Measurements from ENCODE around the gene RTL5. TPM values are rescaled to one million over a fixed set of nuclear protein-coding genes. Genes with fewer than 3 reads are reported as not detected.
"Not testable (repeated sequence)": the region's sequence is repeated elsewhere in the genome, so short reads cannot be mapped to it uniquely, and the experiment has no call there.

RTL5 gene
- total RNA-seq (2014; rRNA removed; shearing (Covaris generic)), result not detected in 2 replicates
- 0.10 TPM in 1 of 2 replicates, not detected in the other for polyA plus RNA-seq (2015; cell fraction: cytosol; rRNA removed)
- polyA plus RNA-seq (2015; cell fraction: nucleus; rRNA removed), result 0.05 and 0.24 TPM in 2 replicates

DNA sequence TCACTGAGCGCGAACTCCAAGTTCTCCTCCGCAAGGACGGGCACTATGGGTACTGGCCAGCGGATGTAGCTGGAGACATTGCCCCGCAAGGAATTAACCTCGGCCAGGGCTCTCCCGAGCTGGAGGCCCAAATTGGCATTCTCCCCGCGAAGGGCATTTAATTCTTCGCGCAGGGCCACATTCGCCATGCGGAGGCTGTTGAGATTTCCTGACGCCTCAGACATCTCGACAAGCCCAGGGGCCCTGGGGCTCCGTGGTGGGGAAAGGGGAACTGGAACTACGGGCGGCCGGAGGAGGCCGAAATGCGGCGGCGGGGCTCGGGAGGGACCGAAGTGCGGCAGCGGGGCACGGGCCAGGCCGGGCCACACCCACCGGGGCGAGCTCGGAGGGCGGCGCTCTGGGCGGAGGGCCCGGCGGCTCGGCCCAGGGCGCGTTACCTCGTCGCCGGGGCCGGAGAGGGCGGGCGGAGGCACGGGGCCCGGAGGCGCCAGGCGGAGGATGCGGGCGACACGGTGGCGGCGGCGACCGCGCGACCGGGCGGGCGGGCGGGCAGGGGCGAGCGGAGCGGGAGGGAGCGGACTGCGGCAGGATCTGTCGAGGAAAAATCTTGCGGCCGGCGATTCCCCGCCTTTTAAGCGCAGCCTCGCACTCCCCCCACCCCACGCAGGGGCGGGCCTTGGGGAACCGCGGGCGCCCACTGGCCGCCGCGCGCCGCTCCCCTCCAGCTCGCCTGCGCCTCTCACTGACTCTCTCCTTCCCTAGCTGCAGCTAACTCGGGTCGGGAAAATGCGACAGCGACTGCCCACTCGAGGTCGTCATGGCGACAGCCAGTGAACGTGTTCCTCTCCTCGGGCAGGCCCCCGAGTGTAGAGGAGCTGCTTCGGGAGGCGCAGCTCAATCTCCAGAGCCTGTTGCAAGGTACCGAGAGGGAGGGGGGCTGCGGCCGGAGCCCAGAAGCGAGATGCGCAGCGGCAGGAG, at the start of gene RTL5:
TSS of gene RTL5 (minus strand) at position 599 of the 978 bp plus-strand sequence.
- no peak for DNase-seq (ENCODE audit: low read depth)

DNA sequence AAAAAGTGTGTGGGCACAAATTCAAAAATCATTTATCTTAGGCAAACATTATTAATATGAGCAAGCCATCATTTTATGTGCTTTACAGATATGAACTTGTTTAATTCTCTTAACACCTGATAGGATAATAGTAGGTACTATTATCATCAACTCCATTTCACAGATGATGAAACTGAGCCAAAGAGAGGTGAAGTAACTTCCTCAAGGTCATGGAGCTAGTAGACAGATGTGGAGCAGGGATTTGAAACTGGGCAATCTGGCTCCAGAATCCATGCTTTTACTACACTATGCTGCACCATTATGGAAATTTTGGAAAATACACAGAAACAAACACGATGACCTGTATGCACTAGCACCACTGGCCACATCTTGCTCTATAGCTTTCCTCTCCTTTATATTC, 48.8 kb upstream of the RTL5 start:
- DNase-seq (ENCODE audit: low read depth), result no peak

DNA sequence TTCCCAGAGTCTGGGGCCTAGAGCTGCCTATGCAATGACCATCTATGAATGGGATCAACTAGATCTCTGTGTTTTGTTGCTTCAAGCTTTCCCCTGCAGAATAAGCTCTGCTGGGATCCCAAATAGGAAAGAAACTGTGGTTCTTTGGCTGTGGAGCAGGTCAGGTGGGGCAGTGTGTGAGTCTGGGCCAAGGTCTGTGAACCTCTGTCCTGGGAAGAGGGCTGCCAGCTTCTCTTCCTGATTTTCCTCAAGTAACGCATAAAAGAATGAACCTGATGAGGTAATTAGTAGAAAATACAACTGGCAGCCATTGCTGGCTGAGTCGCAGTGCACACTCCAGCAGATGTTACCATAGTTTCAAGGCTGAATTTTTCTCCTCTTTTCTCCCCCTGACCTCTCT, 45.3 kb upstream of the RTL5 start:
- DNase-seq (ENCODE audit: low read depth), result no peak

DNA sequence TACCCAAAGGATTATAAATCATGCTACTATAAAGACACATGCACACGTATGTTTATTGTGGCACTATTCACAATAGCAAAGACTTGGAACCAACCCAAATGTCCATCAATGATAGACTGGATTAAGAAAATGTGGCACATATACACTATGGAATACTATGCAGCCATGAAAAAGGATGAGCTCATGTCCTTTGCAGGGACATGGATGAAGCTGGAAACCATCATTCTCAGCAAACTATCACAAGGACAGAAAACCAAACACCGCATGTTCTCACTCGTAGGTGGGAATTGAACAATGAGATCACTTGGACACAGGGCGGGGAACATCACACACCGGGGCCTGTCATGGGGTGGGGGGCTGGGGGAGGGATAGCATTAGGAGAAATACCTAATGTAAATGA, 44.6 kb upstream of the RTL5 start:
- not testable (repeated sequence) for DNase-seq (ENCODE audit: low read depth)

DNA sequence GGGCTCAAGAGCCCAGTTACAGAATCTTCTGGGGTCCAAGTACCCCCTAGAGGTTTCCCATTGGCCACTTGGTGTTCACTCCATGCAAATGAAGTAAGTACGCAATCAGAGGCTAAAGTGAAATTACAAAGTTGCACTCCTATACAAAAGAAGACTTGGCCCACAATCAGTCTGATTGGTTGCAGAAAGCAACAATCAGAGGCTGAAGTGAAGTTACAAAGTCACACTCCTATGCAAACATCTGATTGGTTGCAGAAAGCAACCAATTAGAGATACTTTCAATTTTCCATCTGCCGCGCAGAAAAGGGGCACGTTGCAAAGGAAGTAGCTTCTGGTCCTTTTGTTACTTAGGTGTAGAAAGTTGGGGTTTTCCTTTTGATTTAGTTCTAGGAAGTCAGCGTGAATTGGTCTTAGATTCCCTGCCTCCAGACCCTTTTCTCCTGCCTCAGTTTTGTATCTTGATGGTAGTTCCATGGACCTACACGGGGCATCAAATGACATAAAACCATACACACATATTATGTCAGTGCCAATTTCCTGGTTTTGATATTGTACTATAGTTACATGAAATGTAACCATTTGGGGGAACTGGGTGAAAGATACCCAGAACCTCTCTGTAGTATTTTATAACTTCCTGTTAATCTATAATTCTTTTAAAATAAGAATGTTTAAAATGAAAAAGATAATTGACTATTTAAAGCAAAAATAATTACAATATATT, 37.5 kb upstream of the RTL5 start:
- no peak for DNase-seq (ENCODE audit: low read depth)

DNA sequence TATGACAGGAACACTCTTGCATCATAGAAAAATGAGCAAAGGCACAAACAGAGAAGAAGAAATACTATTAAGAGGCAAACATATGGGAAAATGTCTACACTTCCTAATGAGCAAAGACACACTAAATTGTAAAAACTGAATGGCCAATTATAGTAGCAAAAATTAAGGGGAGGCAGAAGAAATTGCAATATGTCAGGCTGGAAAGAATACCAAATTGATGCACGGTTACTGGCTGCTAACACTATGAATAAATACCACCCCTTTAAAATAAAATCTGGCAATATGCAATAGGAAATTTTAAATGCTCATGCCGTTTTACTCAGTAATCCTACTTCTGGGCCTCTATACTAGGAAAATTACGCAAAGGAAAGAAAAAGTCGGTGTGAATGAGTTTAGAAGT, 33.8 kb upstream of the RTL5 start:
- no peak for DNase-seq (ENCODE audit: low read depth)

DNA sequence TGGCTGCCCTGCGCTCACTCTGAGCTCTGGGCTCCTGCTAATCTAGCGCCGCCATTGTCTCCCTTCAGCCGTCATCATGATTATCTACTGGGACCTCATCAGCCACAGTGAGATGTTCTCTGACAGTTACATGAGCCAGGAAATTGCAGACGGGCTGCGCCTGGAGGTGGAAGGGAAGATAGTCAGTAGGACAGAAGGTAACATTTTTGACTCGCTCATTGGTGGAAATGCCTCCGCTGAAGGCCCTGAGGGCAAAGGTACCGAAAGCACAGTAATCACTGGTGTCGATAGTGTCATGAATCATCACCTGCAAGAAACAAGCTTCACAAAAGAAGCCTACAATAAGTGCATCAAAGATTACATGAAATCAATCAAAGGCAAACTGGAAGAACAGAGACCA, 28.1 kb upstream of the RTL5 start:
- DNase-seq (ENCODE audit: low read depth), result no peak

DNA sequence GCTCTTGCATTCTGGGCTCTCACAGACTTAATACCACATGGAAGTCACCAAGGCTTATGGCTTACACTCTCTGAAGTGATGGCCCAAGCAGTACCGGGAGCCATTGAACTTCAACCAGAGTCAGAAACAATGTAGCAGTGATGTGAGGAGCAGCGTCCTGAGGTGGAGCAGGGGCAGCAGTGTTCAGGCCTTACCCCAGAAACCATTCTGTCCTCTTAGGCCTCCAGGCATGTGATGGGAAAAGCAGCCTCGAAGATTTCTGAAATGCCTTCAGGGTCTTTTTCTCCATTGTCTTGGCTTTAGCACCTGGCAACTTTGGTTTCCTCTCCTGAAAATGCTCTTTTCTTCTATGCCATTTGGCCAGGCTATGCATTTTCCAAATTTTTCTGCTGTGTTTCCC, 27.1 kb upstream of the RTL5 start:
- DNase-seq (ENCODE audit: low read depth), result no peak

DNA sequence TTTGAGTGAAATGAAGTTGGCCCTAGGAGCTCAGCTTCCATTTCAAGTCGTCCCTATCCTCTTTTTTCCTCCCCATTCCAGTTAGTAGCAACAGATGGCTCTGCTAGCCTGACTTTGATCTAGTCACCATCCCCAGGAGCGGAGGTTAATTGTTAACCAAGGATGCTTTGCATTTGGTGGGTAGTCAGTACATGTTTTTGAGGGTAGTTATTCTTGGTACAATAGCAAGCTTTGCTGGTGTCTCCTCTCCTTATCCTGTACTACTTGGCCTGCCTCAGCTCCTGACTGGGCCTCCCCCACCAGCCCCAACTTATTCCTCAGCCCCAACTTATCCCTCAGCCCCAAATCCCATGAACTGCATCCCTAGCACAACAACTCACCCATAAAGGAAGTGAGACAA, 14.8 kb upstream of the RTL5 start:
- no peak for DNase-seq (ENCODE audit: low read depth)

DNA sequence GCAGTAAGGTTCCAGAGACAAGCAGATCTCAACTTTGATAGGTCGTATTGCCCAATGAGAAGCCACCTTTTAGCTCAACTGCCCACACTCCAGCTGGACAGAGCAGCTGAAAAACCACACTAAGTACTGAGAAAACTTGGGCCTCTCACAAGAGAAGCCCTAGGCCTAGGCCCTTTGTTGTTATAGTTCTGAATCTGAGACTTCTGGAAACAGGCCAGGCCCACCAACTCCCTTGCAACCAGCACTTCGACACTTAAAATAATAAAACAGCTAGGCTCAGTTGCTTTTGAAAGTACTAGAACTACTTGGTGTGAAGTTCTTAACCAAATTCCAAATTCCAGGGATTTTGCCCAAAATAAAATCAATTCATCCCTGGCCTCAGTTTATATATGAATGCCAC, 13.5 kb upstream of the RTL5 start:
- DNase-seq (ENCODE audit: low read depth), result no peak

DNA sequence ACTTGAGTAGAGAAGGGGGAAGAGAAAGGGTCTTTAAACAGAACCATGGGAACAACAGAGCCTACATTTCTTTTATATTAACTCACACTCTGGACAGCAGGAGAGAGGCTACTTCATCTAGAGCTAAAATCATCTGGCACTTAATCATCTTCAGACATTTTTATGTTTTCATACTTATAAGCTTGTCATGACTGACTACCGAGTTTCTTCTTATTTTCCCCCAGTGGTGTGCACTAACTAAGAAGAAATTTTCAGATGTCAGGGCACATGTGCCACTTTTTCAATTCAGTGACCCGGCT, 11.8 kb upstream of the RTL5 start:
- DNase-seq (ENCODE audit: low read depth), result no peak

DNA sequence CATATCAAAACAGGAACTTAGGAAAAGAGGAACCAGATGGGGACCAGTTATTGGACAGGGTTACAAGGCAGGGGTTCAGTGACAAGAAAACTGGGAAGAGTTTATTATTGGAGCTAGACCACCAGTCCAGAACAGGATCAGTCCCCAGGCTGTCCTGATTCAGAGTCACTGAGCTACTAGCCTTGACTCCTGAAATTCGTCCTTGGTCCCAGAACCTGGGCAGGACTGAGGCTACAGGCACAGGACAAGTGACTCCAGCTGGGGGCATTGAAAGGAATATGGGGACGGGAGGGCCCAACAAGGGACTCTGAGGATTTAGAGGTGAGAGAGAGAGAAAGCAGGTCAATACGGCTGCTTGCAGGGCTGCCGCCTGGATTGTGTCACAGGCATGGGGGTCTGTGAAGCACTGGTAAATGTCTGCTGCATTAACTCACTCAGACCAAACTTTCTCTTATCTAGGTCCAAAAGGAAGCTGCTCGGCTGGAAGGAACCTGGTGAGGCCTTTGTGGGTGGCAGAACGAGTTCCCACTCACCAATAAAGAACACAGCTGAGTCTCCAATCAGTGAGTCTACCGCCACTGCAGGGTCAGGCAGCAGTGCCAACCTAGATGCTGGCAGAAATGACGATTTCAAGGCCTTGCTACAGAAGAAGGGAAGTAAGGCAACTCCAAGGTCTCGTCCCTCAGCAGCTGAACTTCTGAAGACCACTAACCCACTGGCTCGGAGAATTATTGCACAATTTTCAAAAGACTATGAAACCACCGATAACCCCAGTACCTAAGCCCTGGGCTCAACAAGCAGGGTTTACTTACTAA, 11.3 kb upstream of the RTL5 start:
- no peak for DNase-seq (ENCODE audit: low read depth)

DNA sequence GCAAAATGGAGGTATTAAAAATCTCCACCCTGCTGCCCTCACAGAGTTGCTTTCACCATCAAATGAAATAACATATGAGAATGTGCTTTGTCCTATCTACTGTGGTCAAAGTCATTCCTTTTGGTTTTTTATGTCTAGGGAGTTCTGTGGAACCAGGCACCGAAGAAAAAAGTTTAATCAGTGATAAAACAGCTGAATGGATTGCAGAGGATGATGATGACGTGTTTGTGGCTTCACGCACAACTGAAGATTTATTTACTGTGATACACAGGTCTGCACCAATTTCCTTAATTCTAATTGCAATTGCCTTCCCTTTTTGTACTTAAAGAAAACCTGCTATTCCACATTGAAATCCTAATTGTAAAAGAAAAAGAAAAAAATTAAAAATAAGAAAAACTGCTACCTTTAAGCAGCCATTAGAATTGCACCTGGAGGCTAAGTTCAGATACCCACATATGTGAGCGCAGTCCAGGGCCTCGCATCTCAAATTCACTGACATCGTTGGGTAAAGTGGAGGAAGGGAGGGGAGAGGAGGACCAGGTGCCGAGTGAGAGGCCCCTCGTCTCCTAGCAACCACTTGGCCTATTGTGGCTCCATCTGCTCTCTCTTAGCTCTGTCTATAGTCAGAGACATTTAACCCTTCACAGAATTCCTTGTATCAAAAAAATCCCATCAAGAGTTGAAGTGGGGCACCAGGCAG, 10.5 kb upstream of the RTL5 start:
- no peak for DNase-seq (ENCODE audit: low read depth)

DNA sequence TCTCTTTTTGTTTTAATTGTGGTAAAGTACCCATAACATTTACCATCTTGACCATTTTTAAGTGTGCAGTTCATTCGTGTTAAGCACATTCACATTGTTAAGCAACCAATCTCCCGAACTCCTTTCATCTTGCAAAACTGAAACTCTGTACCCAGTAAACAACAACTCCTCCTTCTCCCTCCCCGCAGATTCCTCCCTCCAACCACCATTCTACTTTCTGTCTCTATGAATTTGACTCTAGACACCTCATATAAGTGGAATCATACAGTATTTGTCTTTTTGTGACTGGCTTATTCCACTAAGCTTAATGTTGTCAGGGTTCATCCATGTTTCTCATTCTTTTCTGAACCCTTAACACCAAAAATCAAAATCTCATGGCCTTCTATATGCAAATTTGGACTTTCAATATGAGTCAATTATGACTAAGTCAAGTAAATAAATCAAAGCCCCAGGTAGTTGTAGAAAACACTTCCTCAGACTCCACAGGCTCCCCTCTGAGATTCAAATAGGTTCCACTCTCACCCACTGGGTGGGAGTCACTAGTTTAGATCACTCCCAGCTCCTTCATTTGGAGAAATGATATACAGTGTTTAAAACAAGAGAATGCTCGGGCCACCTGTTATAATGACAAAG, 9.8 kb upstream of the RTL5 start:
- DNase-seq (ENCODE audit: low read depth), result no peak

DNA sequence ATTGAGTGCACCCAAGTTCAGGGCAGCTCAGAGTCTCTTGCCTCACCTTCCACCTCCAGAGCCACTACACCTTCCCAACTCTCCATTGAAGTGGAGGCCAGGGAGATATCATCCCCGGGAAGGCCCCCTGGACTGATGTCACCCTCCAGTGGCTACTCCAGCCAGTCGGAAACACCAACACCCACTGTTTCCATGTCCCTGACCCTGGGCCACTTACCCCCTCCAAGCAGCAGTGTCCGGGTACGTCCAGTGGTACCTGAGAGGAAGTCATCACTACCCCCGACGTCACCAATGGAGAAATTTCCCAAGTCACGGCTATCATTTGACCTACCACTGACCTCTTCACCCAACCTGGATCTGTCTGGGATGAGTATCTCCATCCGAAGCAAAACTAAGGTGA, 7.8 kb upstream of the RTL5 start:
- no peak for DNase-seq (ENCODE audit: low read depth)

DNA sequence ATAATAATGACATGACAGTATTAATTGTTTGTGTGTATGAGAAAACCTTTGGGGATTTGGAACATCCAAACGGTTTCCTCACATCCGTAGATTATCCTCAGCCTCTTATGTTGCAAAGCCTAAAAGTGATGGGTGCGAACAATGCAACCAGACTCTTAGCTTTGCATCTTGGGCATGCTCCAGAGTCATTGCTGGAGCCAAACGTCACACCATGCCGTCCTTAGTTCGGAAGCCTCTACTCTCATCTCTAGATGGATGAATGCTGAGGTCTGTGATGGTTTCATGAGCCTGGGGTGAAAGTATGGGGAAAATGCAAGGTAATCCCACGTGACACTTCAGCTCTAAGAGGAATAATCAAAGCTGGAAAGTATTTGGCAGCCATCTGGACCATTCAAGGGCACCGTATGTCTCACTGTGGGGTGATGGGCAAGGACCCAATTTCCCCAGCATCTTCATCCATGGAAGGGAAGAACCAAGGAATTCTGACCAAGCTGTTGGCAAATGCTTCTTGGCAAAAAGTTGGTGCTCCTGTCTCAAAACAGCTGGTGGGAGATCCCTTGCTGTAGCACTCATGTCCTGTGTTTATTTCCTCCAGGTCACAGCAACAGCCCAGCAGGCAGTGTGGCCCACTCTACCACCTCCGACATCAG, 6.3 kb upstream of the RTL5 start:
- no peak for DNase-seq (ENCODE audit: low read depth)

DNA sequence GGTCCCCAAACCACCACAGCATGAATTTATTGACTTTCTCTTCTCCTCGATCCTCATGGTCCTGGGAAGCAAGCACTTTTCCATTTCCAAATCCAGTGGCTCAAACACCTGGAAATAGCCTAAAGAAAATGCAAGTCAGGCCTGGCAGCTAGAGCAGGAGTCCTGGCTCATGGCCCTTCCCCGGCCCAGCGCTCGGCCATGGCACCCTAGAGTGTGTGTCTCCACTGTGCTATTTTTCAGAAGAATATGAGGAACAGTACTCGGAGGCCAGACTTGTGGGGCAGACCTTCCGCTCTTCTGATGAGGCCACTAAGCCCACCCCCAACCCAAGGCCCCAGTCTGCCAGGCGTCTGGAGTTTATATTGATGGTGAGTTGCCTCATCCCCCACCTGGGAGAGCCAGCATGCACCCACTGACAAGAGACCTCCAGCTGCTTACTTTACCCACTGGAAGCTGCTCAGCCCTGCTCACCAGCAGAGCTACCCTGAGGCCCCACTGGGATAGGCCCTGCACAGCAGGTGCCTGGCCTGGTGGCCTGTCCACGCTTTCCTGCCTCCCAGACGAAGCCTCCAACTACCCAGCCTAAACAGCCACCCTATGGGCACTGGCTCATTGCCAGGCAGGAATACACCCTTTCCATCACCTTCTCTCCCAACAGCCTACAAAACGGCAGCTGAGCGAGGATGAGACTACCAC, 2.3 kb upstream of the RTL5 start:
- no peak for DNase-seq (ENCODE audit: low read depth)

DNA sequence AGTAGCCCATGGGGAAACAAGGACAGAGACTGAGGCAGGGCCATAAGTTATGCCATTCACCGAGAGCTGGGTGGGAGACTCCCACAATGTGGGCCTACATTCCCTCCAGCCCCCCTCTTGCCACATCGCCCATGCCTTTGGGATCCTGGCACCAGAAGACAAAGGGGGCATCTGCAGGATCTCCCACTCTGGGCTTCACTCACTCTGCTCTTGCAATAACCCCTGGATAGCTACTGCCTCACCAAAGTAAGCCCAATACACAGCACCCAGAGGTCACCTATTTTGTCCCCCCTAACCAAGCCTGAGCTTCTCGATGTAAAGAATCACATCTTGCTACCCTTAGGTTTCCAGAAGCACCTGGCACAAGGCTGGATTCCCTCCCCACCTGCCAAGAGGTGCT, 741 bp upstream of the RTL5 start:
- no peak for DNase-seq (ENCODE audit: low read depth)

DNA sequence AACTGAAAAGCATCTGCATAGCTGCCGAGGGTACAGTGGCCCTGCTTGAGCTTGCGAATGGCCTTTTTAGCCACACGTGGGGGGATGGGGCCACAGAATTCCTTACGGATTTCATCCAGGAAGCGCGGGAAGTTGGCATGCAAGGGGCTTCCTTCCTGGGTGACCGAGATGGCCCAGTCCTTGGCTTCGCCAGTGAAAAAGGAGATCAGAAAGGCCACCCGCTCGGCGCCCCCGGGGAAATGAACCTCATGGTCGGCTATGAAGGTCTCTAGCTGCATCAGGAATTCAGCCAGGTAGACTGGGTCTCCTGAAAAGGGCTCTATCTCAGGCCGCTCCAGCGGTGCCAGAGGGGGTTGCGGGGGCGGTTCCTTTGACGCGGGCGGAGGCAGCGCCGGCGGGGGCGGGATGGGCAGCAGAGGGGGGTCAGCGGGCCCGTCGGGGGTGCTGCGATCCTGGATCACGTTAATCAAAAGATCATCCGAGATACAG, 909 bp downstream of the RTL5 start:
- no peak for DNase-seq (ENCODE audit: low read depth)

All from HT1080 (cell line).